ENCODE results near the gene PTCH1.

DNA sequence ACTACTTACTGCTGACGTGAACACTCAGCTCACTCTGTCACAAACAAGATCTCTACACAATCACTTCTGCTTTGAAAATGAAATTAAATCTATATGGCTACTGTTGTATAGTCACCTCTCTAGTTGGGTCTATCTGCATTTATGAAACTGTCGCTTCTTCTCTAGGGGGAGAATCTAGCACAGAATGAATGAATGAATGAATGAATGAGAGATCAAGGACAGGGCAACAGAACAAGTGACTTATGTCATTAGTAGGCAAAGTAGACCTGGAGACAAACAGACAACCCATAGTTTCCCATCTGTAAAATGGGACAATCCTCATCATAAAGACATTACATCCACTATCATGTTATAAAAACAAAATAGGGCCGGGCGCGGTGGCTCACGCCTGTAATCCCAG lies 13.4 kb downstream of the PTCH1 start:
- TF ChIP-seq ZNF239 (tag by site-specific recombination; IDR thresholded peaks at IDR 0.05) (no peak), ZNF274 (IDR thresholded peaks at IDR 0.05; ENCODE audit: low read length) (no peak), ZNF274 (tag by site-specific recombination; IDR thresholded peaks at IDR 0.05; ENCODE audit: borderline replicate concordance) (no peak)

All from HEK293 (cell line).